Cardiac septum (tissue), 1 donor: ENCODE measurements around the gene CFAP20. TPM values are rescaled to one million over a fixed set of nuclear protein-coding genes. Genes with fewer than 3 reads are reported as not detected.
"Not testable (repeated sequence)": the region's sequence is repeated elsewhere in the genome, so short reads cannot be mapped to it uniquely, and the experiment has no call there.

Experiments used
- DNase-seq: peaks from one replicate; pipeline ENCODE4 v3.0.0-alpha.2; 2020; ENCODE audit warnings: low spot score
- intact Hi-C: fragments of 100-400 bp; cut with DNase I; formaldehyde crosslinking; loops from one replicate; pipeline ENCODE4 v1.14.0; 2022
- total RNA-seq: library from RNA; stranded (reverse); fragmentation: NEBNext Ultra II Directional; extraction: Animal tissue kit (Norgen Biotek cat#: 25700); gene quantifications from one replicate; pipeline ENCODE4 v1.2.1, GENCODE V29; 2021
- donor health status: DM: no; HTN: no; CAD: no.

The CFAP20 gene
- total RNA-seq, 1 donor from 2014 or later: 36.7 TPM

DNA sequence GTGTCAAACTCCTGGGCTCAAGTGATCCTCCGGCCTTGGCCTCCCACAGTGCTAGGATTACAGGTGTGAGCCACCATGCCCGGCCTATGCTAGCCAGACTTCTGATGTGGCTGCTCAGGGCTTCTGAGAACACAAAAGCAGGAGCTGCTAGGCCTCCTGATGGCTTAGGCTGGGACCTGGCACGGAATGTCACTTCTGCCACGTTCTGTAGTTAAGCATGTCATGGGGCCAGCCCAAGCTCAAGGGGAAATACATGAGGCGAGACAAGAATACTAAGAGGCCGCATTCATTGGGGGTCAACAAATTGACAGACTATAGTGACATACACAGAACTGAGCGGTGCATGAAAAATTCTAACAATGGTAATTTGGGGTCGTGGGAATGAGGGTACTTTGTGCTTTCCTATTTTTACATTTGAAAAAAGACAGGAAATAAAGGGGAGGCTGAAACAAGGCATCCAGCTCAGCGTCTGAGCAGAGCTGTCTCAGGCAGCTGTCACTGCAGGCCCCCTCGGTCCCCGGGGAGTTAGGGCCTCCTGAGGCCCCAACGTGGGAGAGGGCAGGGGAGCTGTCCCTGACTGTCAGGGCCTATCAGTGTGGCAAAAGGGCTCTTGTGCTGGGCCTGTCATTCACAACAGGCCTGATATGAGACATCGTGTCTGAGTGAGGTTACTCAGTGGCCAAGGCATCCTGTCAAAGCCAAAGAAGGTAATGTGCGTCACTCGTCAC is 26.4 kb downstream of the CFAP20 start:
- intact Hi-C loops: loop anchor here (5.0 kb wide), 1 partner anchor 71 kb away; no protein-coding TSS in a partner anchor
- DNase-seq: no peak

- intact Hi-C loops: loop anchor here (5.0 kb wide), 1 partner anchor 68 kb away; no protein-coding TSS in a partner anchor
- DNase-seq: no peak
These were observed 29.3 kb downstream of the CFAP20 start for GRCh38 chr16:58099956-58100300.

GRCh38 chr16:58099097-58099955 is 29.9 kb downstream of the CFAP20 start:
- intact Hi-C loops: no loop called here
- no peak for DNase-seq

- intact Hi-C loops: no loop called here
- no peak for DNase-seq
These were observed 30.7 kb downstream of the CFAP20 start for GRCh38 chr16:58098207-58099096.

DNA sequence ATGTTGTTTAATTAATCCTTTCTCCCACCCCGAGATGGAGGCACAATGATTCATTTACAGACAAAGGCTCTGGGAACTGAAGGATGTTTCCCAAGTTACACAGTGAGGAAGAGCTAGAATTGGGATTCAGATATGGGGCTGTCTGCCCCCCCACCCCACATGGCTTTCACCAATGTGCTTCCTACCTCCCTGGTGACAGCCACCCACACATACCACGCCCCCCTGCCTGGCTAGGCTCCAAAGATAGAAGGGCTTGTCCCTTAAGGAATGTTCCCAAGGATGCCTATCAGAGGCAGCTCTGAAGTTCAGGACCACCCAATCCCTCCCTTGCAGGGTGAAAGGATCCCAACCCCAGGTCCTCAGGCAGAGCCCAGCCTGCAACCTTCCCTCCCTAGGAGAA is 32.9 kb downstream of the CFAP20 start:
- intact Hi-C loops: no loop called here
- DNase-seq: no peak

GRCh38 chr16:58095575-58095960 is 33.6 kb downstream of the CFAP20 start:
- intact Hi-C loops, DNase-seq: not testable (repeated sequence)

GRCh38 chr16:58094791-58095574 is 34.2 kb downstream of the CFAP20 start:
- no peak for DNase-seq
- intact Hi-C loops: no loop called here

GRCh38 chr16:58094026-58094425 is 35.2 kb downstream of the CFAP20 start:
- intact Hi-C loops: no loop called here

DNA sequence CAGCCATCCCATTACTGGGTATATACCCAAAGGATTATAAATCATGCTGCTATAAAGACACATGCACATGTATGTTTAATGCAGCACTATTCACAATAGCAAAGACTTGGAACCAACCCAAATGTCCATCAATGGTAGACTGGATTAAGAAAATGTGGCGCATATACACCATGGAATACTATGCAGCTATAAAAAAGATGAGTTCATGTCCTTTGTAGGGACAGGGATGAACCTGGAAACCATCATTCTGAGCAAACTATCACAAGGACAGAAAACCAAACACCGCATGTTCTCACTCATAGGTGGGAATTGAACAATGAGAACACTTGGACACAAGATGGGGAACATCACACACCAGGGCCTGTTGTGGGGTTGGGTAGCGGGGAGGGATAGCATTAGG is 38.8 kb downstream of the CFAP20 start:
- DNase-seq, intact Hi-C loops: not testable (repeated sequence)

More at GRCh38 chr16:58094026-58094425, 35.2 kb downstream of the CFAP20 start:
- no peak for DNase-seq

DNA sequence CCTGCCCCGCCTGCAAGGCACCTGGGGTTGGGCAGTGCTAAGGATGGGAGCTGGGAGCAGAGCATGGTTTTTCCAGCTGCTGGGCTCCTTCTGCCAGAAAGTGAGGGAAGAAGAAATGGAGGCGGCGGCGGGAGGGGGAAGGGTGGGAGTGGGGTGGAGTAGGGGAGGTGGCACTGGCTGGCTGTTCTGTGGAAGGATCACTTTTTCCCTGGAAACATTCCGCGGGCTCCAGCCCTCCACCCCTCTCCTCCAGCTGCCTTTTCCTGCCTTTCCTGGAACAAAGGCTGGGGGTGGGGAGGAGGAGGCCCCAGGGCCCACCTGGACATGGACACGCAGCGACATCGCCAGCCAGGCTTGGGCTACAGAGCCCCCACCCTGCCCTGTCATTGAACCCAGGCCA is 41.1 kb downstream of the CFAP20 start:
- intact Hi-C loops: no loop called here
- DNase-seq: no peak

- intact Hi-C loops: no loop called here
- DNase-seq: peak; percentile 4
These were observed 41.8 kb downstream of the CFAP20 start for GRCh38 chr16:58087209-58087913.

DNA sequence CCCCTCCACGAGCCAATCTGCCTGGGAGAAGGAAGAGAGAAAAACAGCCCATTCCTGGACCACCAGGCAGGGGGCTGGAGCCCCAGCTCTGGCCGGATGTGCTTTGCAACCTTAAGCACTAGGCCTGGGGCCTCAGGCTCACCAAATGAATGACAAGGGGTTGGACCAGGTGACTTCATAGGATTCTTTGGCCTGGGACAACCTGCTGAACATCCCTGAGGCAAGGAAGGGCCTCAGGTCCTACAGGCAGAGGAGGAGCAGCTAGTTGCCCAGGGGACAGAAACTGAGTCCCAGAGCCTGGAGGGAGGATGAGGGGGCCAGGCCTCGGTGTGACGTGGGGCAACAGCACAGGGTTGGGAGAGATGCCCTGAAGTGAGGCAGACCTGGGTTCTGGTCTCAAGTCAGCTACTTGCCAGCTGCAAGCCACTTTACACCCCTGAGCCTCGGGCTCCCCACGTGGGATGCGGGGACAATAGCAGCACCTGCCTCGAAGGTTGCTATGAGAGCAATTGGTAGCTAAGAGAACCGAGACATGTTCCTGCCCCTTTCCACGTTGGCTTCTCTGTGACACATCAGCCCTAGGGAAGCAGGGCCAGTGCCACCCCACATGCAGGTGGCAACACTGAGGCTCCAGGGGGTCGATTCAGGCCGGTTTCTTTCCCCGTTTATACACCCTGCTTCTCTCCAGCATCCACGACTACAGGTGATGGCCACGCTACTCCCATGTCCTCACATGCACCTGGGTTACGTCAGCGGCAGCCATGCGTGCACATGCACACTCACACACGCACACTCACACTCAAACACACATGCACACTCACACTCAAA is 42.6 kb downstream of the CFAP20 start:
- DNase-seq: peak; percentile 20

DNA sequence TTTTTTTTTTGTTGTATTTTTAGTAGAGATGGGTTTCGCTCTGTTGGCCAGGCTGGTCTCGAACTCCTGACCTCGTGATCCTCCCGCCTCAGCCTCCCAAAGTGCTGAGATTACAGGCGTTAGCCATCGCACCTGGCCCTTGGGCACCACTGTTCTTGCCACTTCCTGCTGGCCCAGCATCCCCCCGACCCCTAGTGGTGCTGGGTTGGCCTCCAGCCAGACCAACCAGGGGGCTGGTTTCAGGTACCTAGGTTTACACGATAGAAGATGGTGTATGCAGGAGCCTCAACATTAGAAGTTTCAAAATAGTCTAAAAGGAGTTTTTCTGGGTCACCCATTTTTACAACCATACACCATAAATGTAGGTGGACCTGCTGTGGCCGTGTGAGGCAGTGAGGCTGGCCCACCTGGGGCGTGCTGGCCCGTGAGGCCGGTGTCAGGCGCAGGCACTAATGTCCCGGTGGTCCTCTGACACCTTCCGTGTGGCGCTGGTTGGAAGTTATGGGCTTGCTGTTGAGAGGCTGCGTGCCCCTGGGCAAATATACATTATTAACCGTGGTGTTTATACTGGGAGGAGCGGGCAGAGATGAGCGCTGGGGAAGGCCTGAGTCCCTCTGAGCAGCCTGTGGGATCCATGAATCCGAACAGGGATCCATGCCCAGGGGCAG is 43.5 kb downstream of the CFAP20 start:
- DNase-seq: peak; percentile 65
- intact Hi-C loops: no loop called here

More for the DNA sequence above, 42.6 kb downstream of the CFAP20 start:
- intact Hi-C loops: no loop called here

GRCh38 chr16:58085171-58085570 is 44.0 kb downstream of the CFAP20 start:
- intact Hi-C loops: no loop called here
- DNase-seq: peak; percentile 51

- intact Hi-C loops: no loop called here
- DNase-seq: no peak
These were observed 44.5 kb downstream of the CFAP20 start for GRCh38 chr16:58084635-58085034.

GRCh38 chr16:58082381-58082780 is 46.8 kb downstream of the CFAP20 start:
- intact Hi-C loops: no loop called here

DNA sequence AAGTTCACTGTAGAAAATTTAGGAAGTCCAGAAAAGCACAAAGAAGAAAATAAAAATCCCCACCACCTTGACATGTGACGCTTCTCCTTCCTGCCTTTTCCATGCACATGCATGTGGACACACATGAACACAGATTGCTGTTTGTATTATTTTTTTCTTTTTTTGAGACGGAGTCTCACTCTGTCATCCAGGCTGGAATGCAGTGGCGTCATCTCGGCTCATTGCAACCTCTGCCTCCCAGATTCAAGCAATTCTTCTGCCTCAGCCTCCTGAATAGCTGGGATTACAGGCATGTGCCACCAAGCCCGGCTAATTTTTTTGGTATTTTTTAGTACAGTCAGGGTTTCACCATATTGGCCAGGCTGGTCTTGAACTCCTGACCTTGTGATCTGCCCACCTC is 48.5 kb downstream of the CFAP20 start:
- DNase-seq, intact Hi-C loops: not testable (repeated sequence)

More at GRCh38 chr16:58082381-58082780, 46.8 kb downstream of the CFAP20 start:
- DNase-seq: peak; percentile 4
